Testis (tissue), 3 donors: ENCODE data around the gene PRKACB. TPM values are rescaled to one million over a fixed set of nuclear protein-coding genes. Genes with fewer than 3 reads are reported as not detected.

Source experiments
- DNase-seq: peaks from one replicate; pipeline ENCODE4 v3.0.0-alpha.2; 2019
- H3K27ac ChIP-seq, 2 donors: fragments of 200-600 bp; sonication (generic); one replicate each; pipeline ENCODE4 v1.5.1; 2019
- H3K27me3 ChIP-seq: fragments of 200-600 bp; sonication (generic); one replicate; pipeline ENCODE4 v1.5.1; 2019
- H3K36me3 ChIP-seq: fragments of 200-600 bp; sonication (generic); one replicate; pipeline ENCODE4 v1.5.1; 2017; ENCODE audit warnings: low read depth; ENCODE audit errors: missing control alignments
- H3K4me1 ChIP-seq: fragments of 200-600 bp; sonication (generic); one replicate; pipeline ENCODE4 v1.5.1; 2019
- H3K4me3 ChIP-seq, 2 donors: fragments of 200-600 bp; sonication (generic); one replicate each; pipeline ENCODE4 v1.5.1; 2017 to 2019
- H3K9me3 ChIP-seq: fragments of 200-600 bp; sonication (generic); one replicate; pipeline ENCODE4 v1.5.1; 2017
- CTCF ChIP-seq, 3 experiments: fragments of 450-650 bp in 2 of 3; fragments of 200-600 bp in 1 of 3; sonication (generic) in 1 of 3; IDR thresholded peaks; one replicate each; pipeline ENCODE4 v1.5.1; 2016 to 2019; ENCODE audit warnings: antibody characterized with exemption in 3 of 3, mild to moderate bottlenecking in 2 of 3, moderate library complexity in 1 of 3
- POLR2A ChIP-seq: fragments of 450-650 bp; IDR thresholded peaks from one replicate; pipeline ENCODE4 v1.6.1; 2017; ENCODE audit warnings: antibody characterized with exemption, mild to moderate bottlenecking, moderate library complexity
- WGBS, 2 donors: methylation state at CpG; one replicate each; pipeline ENCODE4 v1.1.5; 2018; 5-methylcytosine and 5-hydroxymethylcytosine counted together
- intact Hi-C: fragments of 100-400 bp; cut with DNase I; formaldehyde crosslinking; loops from one replicate; pipeline ENCODE4 v1.15.1; 2023; ENCODE audit warnings: low total_unique reads
- polyA plus RNA-seq: library from polyadenylated mRNA; stranded (reverse); fragments of 350-450 nt; fragmentation: Illumina TruSeq; extraction: RNeasy Lipid Tissue Mini Kit (QIAGEN cat#74804); gene quantifications from one replicate; pipeline ENCODE4 v1.2.3, GENCODE V29; 2014; ENCODE audit warnings: low read depth, low replicate concordance; ENCODE audit not compliant: insufficient read depth
- total RNA-seq, 2 donors: library from RNA; depleted of rRNA; stranded (reverse); fragments of >200 nt; gene quantifications; one replicate each; pipeline ENCODE4 v1.2.3, GENCODE V29; 2016

Gene PRKACB
- total and polyA plus RNA-seq, 3 donors from 2014 or later = 10.4 to 26.7 (median 21.1) TPM

- intact Hi-C loops = no loop called here
- no peaks in the 10 kb centered on the region for H3K27me3 ChIP-seq
- H3K9me3 ChIP-seq = no peaks in the 10 kb centered on the region
- H3K36me3 ChIP-seq = no peaks in the 10 kb centered on the region
- no peak for DNase-seq
- H3K4me1 ChIP-seq = peaks cover 3% of the 10 kb centered on the region
- no peak for TF ChIP-seq CTCF (IDR thresholded peaks at IDR 0.05)
- no peak for TF ChIP-seq POLR2A
- 82 to 89% methylated on average over 2 of the region's 2 CpGs for WGBS, 2 donors
- no peak overlapping the region for H3K4me3 ChIP-seq
- no peak overlapping the region for H3K27ac ChIP-seq
These were observed 115.3 kb downstream of the PRKACB start for GRCh38 chr1:84259376-84259775.

- no peak overlapping the region for H3K27ac ChIP-seq
- WGBS, 2 donors = 85 to 89% methylated on average over 2 of the region's 2 CpGs
These were observed 115.9 kb downstream of the PRKACB start for GRCh38 chr1:84259989-84260388.

GRCh38 chr1:84260852-84261518 is 116.9 kb downstream of the PRKACB start:
- H3K27me3 ChIP-seq = no peaks in the 10 kb centered on the region
- peaks cover 3% of the 10 kb centered on the region for H3K4me1 ChIP-seq
- no peak for TF ChIP-seq CTCF (IDR thresholded peaks at IDR 0.05)
- TF ChIP-seq POLR2A = no peak
- H3K36me3 ChIP-seq = no peaks in the 10 kb centered on the region
- 57% methylated on average over 3 of the region's 3 CpGs for WGBS, 2 donors
- DNase-seq = no peak
- H3K4me3 ChIP-seq = no peak overlapping the region
- intact Hi-C loops = no loop called here
- no peaks in the 10 kb centered on the region for H3K9me3 ChIP-seq
- H3K27ac ChIP-seq = no peak overlapping the region

More at GRCh38 chr1:84259989-84260388, 115.9 kb downstream of the PRKACB start:
- no peaks in the 10 kb centered on the region for H3K36me3 ChIP-seq
- TF ChIP-seq CTCF (IDR thresholded peaks at IDR 0.05) (no peak), POLR2A (no peak)
- no peak for DNase-seq
- no peaks in the 10 kb centered on the region for H3K27me3 ChIP-seq
- intact Hi-C loops = no loop called here
- peaks cover 3% of the 10 kb centered on the region for H3K4me1 ChIP-seq
- H3K9me3 ChIP-seq = no peaks in the 10 kb centered on the region
- H3K4me3 ChIP-seq = no peak overlapping the region

- Histone ChIP-seq H3K9me3 (no peaks in the 10 kb centered on the region), H3K27ac (no peak overlapping the region), H3K27me3 (no peaks in the 10 kb centered on the region), H3K4me3 (no peak overlapping the region), H3K36me3 (no peaks in the 10 kb centered on the region), H3K4me1 (no peaks in the 10 kb centered on the region)
- no peak for DNase-seq
- intact Hi-C loops = no loop called here
- no peak for TF ChIP-seq POLR2A
- no peak for TF ChIP-seq CTCF (IDR thresholded peaks at IDR 0.05)
- WGBS, 2 donors = 69 to 78% methylated on average over 2 of the region's 2 CpGs
These were observed 120.9 kb downstream of the PRKACB start for GRCh38 chr1:84264961-84265360.

GRCh38 chr1:84265867-84266266 is 121.8 kb downstream of the PRKACB start:
- no peaks in the 10 kb centered on the region for H3K27me3 ChIP-seq
- TF ChIP-seq CTCF (IDR thresholded peaks at IDR 0.05) (no peak), POLR2A (no peak)
- H3K36me3 ChIP-seq = no peaks in the 10 kb centered on the region
- WGBS, 2 donors = 84 to 97% methylated on average over 3 of the region's 3 CpGs
- no peaks in the 10 kb centered on the region for H3K9me3 ChIP-seq
- no peaks in the 10 kb centered on the region for H3K4me1 ChIP-seq
- intact Hi-C loops = no loop called here
- DNase-seq = no peak
- H3K27ac ChIP-seq = no peak overlapping the region
- no peak overlapping the region for H3K4me3 ChIP-seq
